ENCODE results near the gene NPY.
A peak's percentile ranks its signal among the peaks of the same experiment; 100 is the strongest.

GRCh38 chr7:24318326-24318725, 34.3 kb downstream of the NPY start:
- peak; percentile 86 for TF ChIP-seq CTCF (IDR thresholded peaks at IDR 0.05; ENCODE audit: low read length)
- TF ChIP-seq EZH2 (IDR thresholded peaks at IDR 0.05; ENCODE audit: borderline replicate concordance, low read length) = no peak
